GM12875 (cell line): ENCODE data around the gene BECN2.

Source experiments
- H3K4me3 ChIP-seq: one replicate; pipeline ENCODE4 v1.5.1; 2011; ENCODE audit warnings: low read depth, low read length, control low read depth
- TF ChIP-seq, protein P1 (sequence below): IDR thresholded peaks from 2 replicates; pipeline ENCODE4 v1.5.1; 2011; ENCODE audit warnings: low read depth, mild to moderate bottlenecking, control low read depth, inconsistent platforms, low read length, moderate library complexity, borderline replicate concordance; ENCODE audit not compliant: insufficient read depth

BECN2 gene

DNA sequence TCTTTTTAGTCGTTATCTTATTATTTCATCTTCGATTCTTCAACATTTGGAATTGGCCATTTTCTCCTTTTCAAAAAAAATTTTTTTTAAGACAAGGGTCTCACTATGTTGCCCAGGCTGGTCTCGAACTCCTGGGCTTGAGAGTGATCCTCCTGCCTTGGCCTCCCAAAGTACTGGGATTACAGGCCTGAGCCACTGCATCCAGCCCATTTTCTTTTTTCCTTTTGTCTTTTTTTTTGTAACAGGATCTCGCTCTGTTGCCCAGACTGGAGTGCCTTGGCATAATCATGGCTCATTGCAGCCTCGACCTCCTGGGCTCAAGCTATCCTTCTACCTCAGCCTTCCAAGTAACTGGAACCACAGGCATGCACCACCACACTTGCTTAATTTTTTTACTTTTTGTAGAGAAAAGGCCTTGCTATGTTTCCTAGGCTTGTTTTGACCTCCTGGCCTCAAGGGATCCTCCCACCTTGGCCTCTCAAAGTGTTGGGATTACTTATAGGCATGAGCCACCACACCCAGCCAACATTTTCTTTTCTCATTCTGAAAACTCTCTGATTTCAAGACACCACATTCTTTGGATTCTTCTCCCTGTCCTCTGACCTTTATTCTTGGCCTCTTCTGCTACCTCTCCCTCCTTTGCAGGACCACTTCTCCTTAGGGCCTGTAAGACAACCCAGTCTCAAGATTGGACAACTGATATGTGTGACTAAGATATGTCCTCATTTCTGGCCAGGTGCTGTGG lies 47.4 kb downstream of the BECN2 start:
- TF ChIP-seq, protein P1, sequence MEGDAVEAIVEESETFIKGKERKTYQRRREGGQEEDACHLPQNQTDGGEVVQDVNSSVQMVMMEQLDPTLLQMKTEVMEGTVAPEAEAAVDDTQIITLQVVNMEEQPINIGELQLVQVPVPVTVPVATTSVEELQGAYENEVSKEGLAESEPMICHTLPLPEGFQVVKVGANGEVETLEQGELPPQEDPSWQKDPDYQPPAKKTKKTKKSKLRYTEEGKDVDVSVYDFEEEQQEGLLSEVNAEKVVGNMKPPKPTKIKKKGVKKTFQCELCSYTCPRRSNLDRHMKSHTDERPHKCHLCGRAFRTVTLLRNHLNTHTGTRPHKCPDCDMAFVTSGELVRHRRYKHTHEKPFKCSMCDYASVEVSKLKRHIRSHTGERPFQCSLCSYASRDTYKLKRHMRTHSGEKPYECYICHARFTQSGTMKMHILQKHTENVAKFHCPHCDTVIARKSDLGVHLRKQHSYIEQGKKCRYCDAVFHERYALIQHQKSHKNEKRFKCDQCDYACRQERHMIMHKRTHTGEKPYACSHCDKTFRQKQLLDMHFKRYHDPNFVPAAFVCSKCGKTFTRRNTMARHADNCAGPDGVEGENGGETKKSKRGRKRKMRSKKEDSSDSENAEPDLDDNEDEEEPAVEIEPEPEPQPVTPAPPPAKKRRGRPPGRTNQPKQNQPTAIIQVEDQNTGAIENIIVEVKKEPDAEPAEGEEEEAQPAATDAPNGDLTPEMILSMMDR = no peak
- H3K4me3 ChIP-seq = no peak overlapping the region

DNA sequence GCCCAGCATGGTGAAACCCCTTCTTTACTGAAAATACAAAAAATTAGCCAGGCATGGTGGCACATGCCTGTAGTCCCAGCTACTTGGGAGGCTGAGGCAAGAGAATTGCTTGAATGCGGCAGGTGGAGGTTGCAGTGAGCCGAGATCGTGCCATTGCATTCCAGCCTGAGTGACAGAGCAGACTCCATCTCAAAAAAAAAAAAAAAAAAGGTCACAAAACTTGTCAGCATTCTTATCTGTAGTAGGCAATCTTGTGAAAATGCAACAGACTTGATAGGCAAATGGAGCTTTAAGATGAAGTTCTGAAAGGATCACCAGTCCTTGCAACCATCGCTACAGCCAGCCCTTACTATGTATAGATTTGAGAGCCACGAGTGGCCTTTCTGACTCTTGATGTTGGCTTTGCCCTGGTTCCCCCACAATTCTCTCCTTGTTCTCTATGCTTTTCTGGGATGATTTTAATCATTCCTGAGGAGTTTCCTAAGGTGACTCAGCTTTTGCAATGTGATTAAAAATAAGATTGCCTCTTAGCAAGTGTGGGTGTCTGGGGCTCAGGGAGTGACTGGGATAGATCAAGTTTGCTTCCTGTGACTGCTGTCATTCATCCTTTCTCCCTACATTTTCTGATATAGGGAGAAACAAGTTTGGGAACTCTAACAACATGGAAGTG lies 48.4 kb downstream of the BECN2 start:
- TF ChIP-seq, protein P1 = no peak
- H3K4me3 ChIP-seq = no peak overlapping the region

DNA sequence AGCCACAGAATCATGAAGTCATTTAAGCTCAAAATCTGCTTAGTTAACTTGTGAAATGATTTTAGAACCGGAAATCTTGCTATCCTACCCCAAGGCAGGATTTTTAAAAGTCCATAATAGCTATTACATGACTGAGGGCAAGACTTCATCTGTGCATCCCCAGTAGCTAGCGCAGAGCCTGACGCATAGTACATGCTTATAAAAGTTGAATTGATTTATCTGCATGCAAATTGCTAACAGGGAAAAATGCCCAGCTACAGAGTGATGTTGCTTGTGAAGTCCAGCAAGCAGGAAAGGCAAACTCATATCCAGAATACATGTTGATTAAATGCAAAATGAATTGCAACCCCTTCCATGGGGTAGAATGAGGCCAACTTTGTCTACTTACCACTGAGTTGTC lies 49.4 kb downstream of the BECN2 start:
- TF ChIP-seq, protein P1 = no peak
- no peak overlapping the region for H3K4me3 ChIP-seq
